ENCODE measurements around the gene CMYA5. TPM values are rescaled to one million over a fixed set of nuclear protein-coding genes. Genes with fewer than 3 reads are reported as not detected.

The CMYA5 gene
- total RNA-seq, 3 donors from 2014 or later: 5.0 to 132 (median 37.0) TPM

DNA sequence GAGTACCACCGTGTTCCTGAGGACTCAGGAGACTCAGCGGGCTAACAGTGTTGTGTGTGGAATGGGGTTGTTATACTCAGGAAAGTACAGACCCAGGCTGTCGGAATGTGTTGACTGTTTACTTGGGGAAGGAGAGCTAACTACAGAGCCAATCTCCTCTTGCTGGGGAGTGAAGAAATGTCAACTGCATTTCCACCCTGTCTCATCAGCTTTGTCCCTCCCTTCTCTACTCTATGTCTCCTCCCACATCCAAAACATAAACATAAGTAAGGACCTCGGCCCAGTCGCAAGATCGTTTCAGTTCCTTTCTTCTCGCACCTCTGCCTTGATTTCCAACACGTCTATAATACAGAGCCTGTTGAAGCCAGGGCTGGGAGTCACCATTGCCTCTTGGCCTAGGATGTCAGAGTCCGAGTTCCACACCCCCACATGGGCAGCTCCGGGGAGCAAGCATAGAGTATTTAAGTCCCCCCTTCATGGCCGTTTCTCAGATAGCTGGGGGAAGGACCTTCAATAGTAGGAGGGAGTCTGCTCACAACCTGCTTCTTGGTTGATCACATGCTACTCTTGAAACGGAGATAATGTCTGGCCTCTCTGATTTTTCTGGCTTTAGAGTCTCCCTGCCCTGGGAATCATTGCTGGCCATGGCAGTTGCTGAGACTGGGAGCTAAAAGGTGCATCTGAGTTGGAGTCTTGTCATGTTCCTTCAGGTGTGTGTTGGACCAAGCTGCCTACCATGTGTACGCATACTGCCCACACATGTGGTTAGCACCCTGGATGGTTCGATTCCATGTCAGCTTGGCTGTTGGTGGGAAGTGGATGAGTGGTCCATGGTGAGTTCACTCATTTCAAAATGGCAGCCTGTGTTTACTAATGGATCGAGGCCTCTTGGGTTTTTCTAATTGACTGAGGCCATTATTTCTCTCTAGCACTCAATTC, 154.1 kb downstream of the CMYA5 start:
- Histone ChIP-seq H3K27ac (no peak overlapping the region), H3K4me3 (no peak overlapping the region), H3K4me1 (no peaks in the 10 kb centered on the region), H3K27me3 (no peaks in the 10 kb centered on the region), H3K9me3 (no peaks in the 10 kb centered on the region), H3K36me3 (no peaks in the 10 kb centered on the region)
- DNase-seq (ENCODE audit: low spot score in 2 of 2): no peak
- TF ChIP-seq POLR2A (IDR thresholded peaks at IDR 0.05): no peak
- TF ChIP-seq, protein P1, sequence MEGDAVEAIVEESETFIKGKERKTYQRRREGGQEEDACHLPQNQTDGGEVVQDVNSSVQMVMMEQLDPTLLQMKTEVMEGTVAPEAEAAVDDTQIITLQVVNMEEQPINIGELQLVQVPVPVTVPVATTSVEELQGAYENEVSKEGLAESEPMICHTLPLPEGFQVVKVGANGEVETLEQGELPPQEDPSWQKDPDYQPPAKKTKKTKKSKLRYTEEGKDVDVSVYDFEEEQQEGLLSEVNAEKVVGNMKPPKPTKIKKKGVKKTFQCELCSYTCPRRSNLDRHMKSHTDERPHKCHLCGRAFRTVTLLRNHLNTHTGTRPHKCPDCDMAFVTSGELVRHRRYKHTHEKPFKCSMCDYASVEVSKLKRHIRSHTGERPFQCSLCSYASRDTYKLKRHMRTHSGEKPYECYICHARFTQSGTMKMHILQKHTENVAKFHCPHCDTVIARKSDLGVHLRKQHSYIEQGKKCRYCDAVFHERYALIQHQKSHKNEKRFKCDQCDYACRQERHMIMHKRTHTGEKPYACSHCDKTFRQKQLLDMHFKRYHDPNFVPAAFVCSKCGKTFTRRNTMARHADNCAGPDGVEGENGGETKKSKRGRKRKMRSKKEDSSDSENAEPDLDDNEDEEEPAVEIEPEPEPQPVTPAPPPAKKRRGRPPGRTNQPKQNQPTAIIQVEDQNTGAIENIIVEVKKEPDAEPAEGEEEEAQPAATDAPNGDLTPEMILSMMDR (IDR thresholded peaks at IDR 0.05): no peak
- TF ChIP-seq POLR2AphosphoS5 (IDR thresholded peaks at IDR 0.05): no peak
- intact Hi-C loops (cut with DNase I; ENCODE audit: low total_unique reads): no loop called here

DNA sequence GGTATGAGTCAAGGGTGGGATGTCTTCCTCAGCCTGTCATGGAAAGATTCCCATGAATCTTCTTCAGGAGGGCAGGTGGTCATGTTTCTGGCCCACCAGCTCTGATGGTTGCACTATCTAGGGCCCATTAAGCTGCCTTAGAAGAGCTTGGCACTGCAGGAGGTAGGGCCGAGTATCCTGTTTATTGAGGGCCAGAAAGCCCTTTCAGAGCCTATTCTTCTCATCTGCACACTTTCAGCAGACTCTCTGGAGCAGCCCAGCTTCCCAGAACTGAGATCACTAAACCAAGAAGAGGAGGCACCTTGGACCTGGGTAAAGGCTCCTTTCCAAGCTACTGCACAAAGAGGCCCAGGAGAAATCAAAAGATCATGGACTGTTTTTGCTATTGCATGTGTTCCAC, 154.9 kb downstream of the CMYA5 start:
- no peaks in the 10 kb centered on the region for H3K4me1 ChIP-seq
- no peak for DNase-seq (ENCODE audit: low spot score in 2 of 2)
- no peak overlapping the region for H3K4me3 ChIP-seq
- no peak for TF ChIP-seq POLR2A (IDR thresholded peaks at IDR 0.05)
- TF ChIP-seq, protein P1 (IDR thresholded peaks at IDR 0.05): no peak
- TF ChIP-seq POLR2AphosphoS5 (IDR thresholded peaks at IDR 0.05): no peak
- H3K9me3 ChIP-seq: no peaks in the 10 kb centered on the region
- intact Hi-C loops (cut with DNase I; ENCODE audit: low total_unique reads): no loop called here
- no peak overlapping the region for H3K27ac ChIP-seq
- no peaks in the 10 kb centered on the region for H3K36me3 ChIP-seq
- no peaks in the 10 kb centered on the region for H3K27me3 ChIP-seq

DNA sequence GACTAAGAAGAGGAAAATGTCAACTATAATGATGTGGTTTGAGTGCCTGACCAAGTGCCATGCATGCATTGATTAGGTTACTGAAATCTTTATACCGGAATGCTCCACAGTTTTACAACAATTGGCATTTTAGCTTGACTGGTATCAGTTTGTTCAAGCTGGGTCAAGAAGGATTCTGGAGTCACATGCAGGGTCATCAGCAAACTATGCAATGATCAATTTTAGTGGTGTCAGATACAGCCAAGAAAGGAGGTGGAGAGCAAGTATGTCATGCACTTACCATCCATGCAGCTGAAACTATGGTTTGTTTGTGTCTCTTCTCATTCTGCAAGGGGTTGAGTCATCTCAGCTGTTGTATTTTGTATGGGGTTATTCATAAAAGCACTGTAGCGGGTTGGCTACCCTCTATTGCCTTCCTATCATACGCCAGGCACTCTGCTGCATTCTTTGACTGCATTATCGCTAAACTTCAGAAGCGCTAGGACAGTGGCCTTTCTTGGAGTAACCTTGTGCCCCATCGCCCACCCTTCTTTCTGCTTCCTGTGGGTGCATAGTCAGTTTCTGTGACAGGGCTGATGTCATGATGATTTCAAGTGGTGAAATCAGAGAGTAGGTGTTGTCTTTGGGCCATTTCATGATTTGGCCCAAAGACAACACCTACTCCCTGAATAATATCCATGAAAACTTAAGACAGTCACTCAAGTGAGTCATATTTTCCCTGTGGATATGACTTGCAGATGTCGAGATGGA, 156.0 kb downstream of the CMYA5 start:
- H3K4me1 ChIP-seq: no peaks in the 10 kb centered on the region
- H3K27me3 ChIP-seq: no peaks in the 10 kb centered on the region
- no peak overlapping the region for H3K4me3 ChIP-seq
- no peaks in the 10 kb centered on the region for H3K9me3 ChIP-seq
- TF ChIP-seq POLR2AphosphoS5 (IDR thresholded peaks at IDR 0.05): no peak
- no peak for TF ChIP-seq POLR2A (IDR thresholded peaks at IDR 0.05)
- TF ChIP-seq, protein P1 (IDR thresholded peaks at IDR 0.05): no peak
- intact Hi-C loops (cut with DNase I; ENCODE audit: low total_unique reads): loop anchor here (2.0 kb wide), 1 partner anchor 37 kb away; no protein-coding TSS in a partner anchor
- no peaks in the 10 kb centered on the region for H3K36me3 ChIP-seq
- no peak for DNase-seq (ENCODE audit: low spot score in 2 of 2)
- H3K27ac ChIP-seq: peak overlapping the region in 1 of 2 donors; percentile 34

DNA sequence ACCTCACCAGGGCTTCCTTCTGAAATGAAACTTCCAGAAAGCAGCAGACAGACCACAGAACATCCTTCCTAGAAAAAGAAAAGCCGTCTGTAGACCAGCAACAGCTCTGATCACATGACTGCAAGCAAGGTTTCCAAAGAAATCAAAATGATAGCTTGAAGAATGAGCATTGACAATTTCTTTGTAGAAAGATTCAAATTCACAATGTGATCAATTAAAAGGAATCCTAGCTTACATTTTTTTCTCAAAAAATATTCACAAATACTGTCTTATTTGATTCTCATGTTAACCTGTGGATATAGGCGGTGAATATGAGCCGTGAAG, 156.5 kb downstream of the CMYA5 start:
- no peak overlapping the region for H3K4me3 ChIP-seq
- no peaks in the 10 kb centered on the region for H3K4me1 ChIP-seq
- H3K36me3 ChIP-seq: no peaks in the 10 kb centered on the region
- no peak for TF ChIP-seq POLR2A (IDR thresholded peaks at IDR 0.05)
- TF ChIP-seq, protein P1 (IDR thresholded peaks at IDR 0.05): no peak
- no peak for TF ChIP-seq POLR2AphosphoS5 (IDR thresholded peaks at IDR 0.05)
- intact Hi-C loops (cut with DNase I; ENCODE audit: low total_unique reads): loop anchor here (2.0 kb wide), 1 partner anchor 37 kb away; no protein-coding TSS in a partner anchor
- H3K9me3 ChIP-seq: no peaks in the 10 kb centered on the region
- H3K27me3 ChIP-seq: no peaks in the 10 kb centered on the region
- no peak for DNase-seq (ENCODE audit: low spot score in 2 of 2)
- H3K27ac ChIP-seq: no peak overlapping the region

DNA sequence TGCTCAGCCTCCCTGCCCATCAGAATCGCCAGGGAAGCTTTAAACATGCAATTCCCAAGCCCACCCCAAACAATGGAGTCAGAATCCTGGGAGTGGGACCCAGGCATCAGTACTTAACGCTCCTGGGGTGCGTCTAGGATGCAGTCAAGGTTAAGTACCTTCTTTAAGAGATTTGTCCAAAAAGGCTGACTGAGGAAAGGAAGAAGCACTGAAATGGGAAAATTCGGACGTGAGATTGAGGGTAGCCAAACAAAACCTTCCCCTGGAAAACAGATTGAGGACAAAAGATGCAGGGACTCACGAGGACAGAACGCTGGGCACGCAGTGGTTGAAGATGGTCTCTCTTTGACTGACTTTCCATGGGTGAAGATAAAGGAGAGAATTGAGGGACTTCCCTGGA, 157.9 kb downstream of the CMYA5 start:
- Histone ChIP-seq H3K27ac (no peak overlapping the region), H3K9me3 (no peaks in the 10 kb centered on the region), H3K4me1 (no peaks in the 10 kb centered on the region), H3K27me3 (no peaks in the 10 kb centered on the region), H3K4me3 (no peak overlapping the region), H3K36me3 (no peaks in the 10 kb centered on the region)
- TF ChIP-seq POLR2A (IDR thresholded peaks at IDR 0.05): no peak
- TF ChIP-seq, protein P1 (IDR thresholded peaks at IDR 0.05): no peak
- no peak for TF ChIP-seq POLR2AphosphoS5 (IDR thresholded peaks at IDR 0.05)
- no peak for DNase-seq (ENCODE audit: low spot score in 2 of 2)
- intact Hi-C loops (cut with DNase I; ENCODE audit: low total_unique reads): loop anchor here (2.0 kb wide), 1 partner anchor 39 kb away; no protein-coding TSS in a partner anchor

Measured in breast epithelium (tissue), 4 donors.